ENCODE measurements around the gene PDGFC.
"Not testable (repeated sequence)": the region's sequence is repeated elsewhere in the genome, so short reads cannot be mapped to it uniquely, and the experiment has no call there.

Gene PDGFC

GRCh38 chr4:156896527-156896926 lies 75.1 kb downstream of the PDGFC start:
- no peak for DNase-seq

DNA sequence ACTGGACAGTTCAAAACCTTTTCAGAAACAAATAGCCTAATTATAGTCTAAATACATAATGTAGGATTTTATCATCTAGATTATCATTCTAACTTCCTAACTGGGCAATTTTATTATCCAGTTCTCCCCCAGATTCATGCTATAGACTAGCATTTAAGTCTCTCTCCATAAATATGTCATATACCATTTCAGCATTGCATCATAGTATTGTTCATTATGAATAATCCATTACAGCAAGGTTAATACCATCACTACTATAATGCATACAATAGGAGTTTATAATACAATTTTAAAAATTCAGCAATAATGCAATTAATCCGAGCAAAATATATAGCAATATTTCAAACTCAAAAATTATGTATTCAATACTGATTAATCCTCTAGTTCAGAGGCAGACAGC lies 77.4 kb downstream of the PDGFC start:
- no peak for DNase-seq

DNA sequence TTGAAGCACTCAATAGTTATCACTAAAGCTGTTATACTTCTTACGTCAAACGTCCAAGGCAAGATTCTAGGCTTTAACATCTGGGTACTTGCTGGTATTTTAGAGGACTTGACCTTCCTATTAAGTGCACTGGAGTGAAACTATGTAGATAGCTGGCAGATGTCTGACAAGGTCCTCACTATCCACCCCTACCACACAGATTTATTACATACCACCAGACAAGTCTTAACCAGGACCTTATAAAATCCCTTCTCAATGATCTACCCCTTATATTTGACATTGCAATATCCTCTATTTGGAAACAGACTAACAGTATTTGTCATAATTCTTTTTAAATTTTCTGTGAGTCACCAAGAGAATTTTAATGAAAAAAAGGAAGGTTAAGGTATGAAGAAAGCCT lies 78.8 kb downstream of the PDGFC start:
- DNase-seq: no peak

- no peak for DNase-seq
Measured at GRCh38 chr4:156889616-156890594, 81.7 kb downstream of the PDGFC start.

DNA sequence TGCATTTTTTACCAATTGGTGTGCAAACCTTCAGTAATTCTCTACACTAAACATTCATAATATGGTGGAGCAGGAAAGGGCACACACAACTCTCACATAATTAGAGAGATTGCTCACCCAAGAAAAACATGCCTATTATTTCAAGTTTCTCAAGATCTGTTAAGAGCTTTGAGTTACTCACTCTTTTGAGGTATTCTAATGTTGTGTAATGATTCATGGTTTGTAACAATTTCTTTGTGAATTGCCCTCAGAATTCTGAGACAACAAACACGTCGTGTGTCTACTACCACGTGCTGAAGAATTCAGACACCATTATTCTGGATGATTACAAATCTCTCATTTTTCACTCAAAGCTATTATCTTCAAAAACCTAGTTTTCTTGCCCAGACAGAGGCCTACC lies 82.8 kb downstream of the PDGFC start:
- DNase-seq: no peak

DNA sequence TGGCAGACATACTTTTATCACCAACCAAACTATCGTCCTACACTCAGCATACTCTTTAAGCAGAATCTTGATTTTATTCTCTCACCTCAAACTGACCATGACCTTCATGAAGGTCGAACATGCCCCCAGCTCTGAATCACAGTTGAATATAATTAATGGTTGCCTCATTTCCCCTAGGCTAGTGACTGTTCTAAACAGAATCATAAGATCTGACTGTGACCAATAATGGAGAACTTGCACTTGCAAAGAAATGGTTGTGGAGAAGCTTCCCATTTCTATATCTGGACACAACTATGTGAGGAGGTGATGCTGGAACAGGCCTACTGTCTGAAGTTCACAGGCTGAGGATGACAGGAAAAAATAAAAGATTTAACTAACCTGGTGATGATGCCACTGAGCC lies 85.1 kb downstream of the PDGFC start:
- DNase-seq: no peak

- no peak for DNase-seq
Measured at GRCh38 chr4:156885374-156885773, 86.2 kb downstream of the PDGFC start.

- no peak for DNase-seq
Measured at GRCh38 chr4:156884183-156884582, 87.4 kb downstream of the PDGFC start.

GRCh38 chr4:156875704-156876103 lies 95.9 kb downstream of the PDGFC start:
- no peak for DNase-seq

- no peak for DNase-seq
Measured at GRCh38 chr4:156875055-156875454, 96.5 kb downstream of the PDGFC start.

DNA sequence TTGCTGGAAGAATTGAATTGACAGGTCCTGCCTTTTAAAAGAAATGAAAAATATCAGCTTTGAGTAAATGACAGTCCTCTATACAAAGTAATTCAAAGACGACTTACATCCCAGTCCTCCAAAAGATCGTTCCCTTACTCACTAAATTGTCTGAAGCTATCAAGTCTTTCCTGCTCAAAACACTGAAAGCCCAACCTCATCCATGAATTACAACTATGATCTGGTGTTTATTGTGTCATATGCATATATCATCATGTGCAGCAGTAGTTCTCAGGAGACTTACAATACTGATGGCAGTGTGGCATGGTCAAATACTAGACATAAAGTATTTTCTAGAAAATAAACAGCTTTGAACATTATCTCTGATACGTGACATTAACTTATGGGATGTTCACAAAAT lies 97.8 kb downstream of the PDGFC start:
- no peak for DNase-seq

DNA sequence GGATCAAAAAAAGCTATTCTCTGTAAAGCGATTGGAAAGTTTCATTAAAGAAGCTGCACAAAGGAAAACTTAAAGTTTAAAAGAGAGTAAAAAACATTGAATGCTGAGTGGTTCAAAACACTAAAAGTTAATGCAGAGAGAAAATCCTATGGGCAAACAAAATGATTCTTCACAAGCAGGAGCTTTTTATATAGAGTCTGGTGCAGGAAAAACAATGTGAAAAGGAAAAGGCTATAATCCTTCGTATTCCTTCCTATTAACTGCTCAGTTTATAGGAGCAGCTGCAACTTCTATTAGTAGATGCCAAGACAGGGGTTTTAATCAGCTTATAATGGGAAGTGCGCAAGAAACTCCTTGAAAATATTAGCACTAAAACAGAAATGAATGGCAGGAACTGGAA lies 100.7 kb downstream of the PDGFC start:
- no peak for DNase-seq

GRCh38 chr4:156870131-156870530 lies 101.5 kb downstream of the PDGFC start:
- DNase-seq: no peak

- not testable (repeated sequence) for DNase-seq
Measured at GRCh38 chr4:156866088-156866487, 105.5 kb downstream of the PDGFC start.

DNA sequence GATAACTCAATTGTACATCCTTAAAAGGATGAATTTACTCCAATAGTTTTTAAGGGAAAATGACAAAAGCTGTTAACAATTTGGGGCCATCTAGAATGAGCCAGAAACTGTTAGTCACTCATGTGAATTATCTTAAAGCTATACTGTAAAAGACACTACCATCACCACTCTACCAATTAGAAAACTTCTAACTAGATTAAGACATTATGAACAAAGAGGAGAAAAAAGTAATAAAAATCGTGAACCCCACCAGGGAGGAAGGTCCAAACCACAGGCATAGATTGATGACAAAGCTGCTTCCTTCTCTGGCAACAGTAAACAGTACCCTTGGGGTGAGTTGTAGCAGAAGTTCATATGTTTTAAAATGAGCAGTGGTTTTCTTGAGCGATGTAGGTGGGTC lies 106.1 kb downstream of the PDGFC start:
- DNase-seq: no peak

GRCh38 chr4:156858071-156858470 lies 113.5 kb downstream of the PDGFC start:
- no peak for DNase-seq

GRCh38 chr4:156838761-156839160 lies 132.8 kb downstream of the PDGFC start:
- DNase-seq: no peak

DNA sequence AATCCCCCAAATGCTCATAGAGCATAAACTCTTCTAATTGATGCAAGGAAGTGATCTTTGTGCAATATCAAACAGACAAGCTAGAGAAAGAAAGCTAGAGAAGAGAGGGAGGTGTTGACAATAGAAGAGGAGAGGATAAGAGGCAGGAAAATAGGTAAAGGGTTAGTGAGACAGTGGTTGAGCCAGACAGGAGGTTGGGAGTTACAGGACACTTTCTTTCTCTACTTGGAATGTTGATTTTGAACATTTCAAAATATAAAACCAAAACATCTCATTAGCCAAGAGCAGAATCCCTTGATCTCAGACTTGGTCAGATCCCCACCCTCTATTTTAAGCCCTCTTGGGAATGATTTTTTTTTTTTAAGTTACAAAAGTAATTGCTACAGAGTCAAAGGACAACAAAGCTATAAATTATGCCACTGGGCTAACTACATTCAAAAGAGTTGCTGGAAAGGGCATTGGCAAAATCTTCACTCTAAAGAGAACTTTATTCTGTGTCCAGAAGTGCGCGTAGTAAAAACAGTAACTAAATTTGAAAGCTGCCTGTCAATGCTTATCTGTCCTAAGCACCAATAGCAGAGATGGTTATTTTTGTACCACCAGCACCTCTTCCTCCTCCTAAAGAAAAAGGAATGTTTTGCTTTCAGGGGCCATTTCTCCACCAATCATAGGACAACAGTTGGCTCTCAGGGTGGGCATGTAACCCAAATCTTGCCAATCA lies 133.8 kb downstream of the PDGFC start:
- no peak for DNase-seq

GRCh38 chr4:156832886-156833285 lies 138.7 kb downstream of the PDGFC start:
- no peak for DNase-seq

- no peak for DNase-seq
Measured at GRCh38 chr4:156830351-156830750, 141.2 kb downstream of the PDGFC start.

- DNase-seq: no peak
Measured at GRCh38 chr4:156829201-156829873, 142.3 kb downstream of the PDGFC start.

DNA sequence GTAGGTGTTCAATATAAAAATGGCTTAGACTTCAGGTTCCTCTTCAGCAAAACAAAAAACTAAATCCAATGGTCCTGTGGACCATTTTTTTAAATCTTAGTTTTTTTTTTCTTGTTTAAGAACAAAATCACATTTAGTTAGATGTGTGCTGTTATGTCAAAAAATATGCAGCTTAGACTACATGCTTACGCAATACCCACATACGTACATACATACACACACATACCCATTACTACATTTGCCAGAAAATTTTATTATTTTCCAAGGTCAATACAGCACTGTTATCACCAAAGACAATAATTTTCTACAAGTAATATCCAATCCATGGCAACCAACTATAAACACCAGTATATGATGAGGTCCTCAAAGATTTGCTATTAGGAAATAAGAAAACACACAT lies 144.1 kb downstream of the PDGFC start:
- DNase-seq: no peak

DNA sequence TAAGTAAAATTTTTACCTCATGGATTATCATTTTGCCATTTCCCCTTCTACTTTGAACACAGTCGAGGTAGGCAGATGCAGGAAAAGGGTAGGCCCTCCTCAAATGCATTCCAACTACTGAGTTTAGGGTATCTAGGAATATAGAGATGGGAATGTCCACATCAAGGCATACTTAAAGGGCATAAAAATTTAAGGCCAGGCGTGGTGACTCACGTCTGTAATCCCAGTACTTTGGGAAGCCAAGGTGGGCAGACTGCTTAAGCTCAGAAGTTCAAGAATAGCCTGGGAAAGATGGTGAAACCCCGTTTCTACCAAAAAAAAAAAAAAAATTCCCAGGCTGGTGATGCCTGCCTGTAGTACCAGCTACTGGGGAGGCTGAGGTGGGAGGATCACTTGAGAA lies 146.5 kb downstream of the PDGFC start:
- no peak for DNase-seq

Measured in stimulated activated CD4-positive, alpha-beta T cell treated with anti-CD3 and anti-CD28 coated beads, Interleukin-4, amount 100 ng/mL, for 24 hours (primary cell).